ENCODE measurements around the gene IRAK3. TPM values are rescaled to one million over a fixed set of nuclear protein-coding genes. Genes with fewer than 3 reads are reported as not detected.
A peak's percentile ranks its signal among the peaks of the same experiment; 100 is the strongest.
"Not testable (repeated sequence)": the region's sequence is repeated elsewhere in the genome, so short reads cannot be mapped to it uniquely, and the experiment has no call there.

IRAK3 gene
- total and polyA plus RNA-seq, 5 experiments from 2014 or later = 0.03 to 0.26 (median 0.10) TPM; not detected in 1

- no peak for DNase-seq
- peaks cover 38 to 77% (median 72%) of the 10 kb centered on the region in 4 donors for H3K4me1 Mint-ChIP-seq
- H3K36me3 Mint-ChIP-seq = peaks cover 11 to 57% (median 27%) of the 10 kb centered on the region in 3 donors
- POLR2A ChIA-PET = interaction anchor here (1.7 to 2.4 kb wide), 2 partner anchors 10 to 28 kb away, joined by 7 to 11 read pairs; partner anchors contain the start of genes LLPH and TMBIM4
- no peak for ATAC-seq
- no peaks in the 10 kb centered on the region for H3K27me3 Mint-ChIP-seq
- peaks cover 0 to 2% (median 0%) of the 10 kb centered on the region in 9 donors for H3K9me3 Mint-ChIP-seq
- H3K27ac Mint-ChIP-seq = peak overlapping the region in 1 of 10 donors; percentile 13
- H3K4me3 Mint-ChIP-seq = no peak overlapping the region
Observed at GRCh38 chr12:66159123-66159522, 29.9 kb upstream of the IRAK3 start.

- no peak for DNase-seq
- peaks cover 0 to 12% (median 4%) of the 10 kb centered on the region in 9 donors for H3K9me3 Mint-ChIP-seq
- no peak overlapping the region for H3K4me3 Mint-ChIP-seq
- no peak for ATAC-seq
- peaks cover 41 to 84% (median 72%) of the 10 kb centered on the region in 4 donors for H3K4me1 Mint-ChIP-seq
- H3K36me3 Mint-ChIP-seq = peaks cover 24 to 66% (median 42%) of the 10 kb centered on the region in 3 donors
- no peaks in the 10 kb centered on the region for H3K27me3 Mint-ChIP-seq
- POLR2A ChIA-PET = interaction anchor here (0.9 to 1.7 kb wide), 2 partner anchors 9 to 30 kb away, joined by 4 to 7 read pairs; partner anchors contain the start of genes LLPH and TMBIM4
- peak overlapping the region in 1 of 10 donors; percentile 80 for H3K27ac Mint-ChIP-seq
Observed at GRCh38 chr12:66160704-66161103, 28.3 kb upstream of the IRAK3 start.

- H3K27me3 Mint-ChIP-seq = no peaks in the 10 kb centered on the region
- peaks cover 38 to 80% (median 53%) of the 10 kb centered on the region in 3 donors for H3K36me3 Mint-ChIP-seq
- ATAC-seq (no peak), DNase-seq (no peak)
- POLR2A ChIA-PET = no interaction called here
- H3K27ac Mint-ChIP-seq = peak overlapping the region in 2 of 10 donors; percentile 16 to 72
- peaks cover 32 to 84% (median 68%) of the 10 kb centered on the region in 4 donors for H3K4me1 Mint-ChIP-seq
- H3K9me3 Mint-ChIP-seq = peaks cover 0 to 18% (median 5%) of the 10 kb centered on the region in 9 donors
- H3K4me3 Mint-ChIP-seq = peak overlapping the region in 2 of 10 donors; percentile 3
Observed at GRCh38 chr12:66162701-66163100, 26.3 kb upstream of the IRAK3 start.

- peak overlapping the region in 3 of 10 donors; percentile 3 to 36 (median 3) for H3K4me3 Mint-ChIP-seq
- H3K27me3 Mint-ChIP-seq = no peaks in the 10 kb centered on the region
- H3K36me3 Mint-ChIP-seq = peaks cover 38 to 78% (median 54%) of the 10 kb centered on the region in 3 donors
- peaks cover 0 to 18% (median 5%) of the 10 kb centered on the region in 9 donors for H3K9me3 Mint-ChIP-seq
- peak overlapping the region in 4 of 10 donors; percentile 13 to 72 (median 60) for H3K27ac Mint-ChIP-seq
- POLR2A ChIA-PET = no interaction called here
- no peak for ATAC-seq
- no peak for DNase-seq
- peaks cover 34 to 87% (median 71%) of the 10 kb centered on the region in 4 donors for H3K4me1 Mint-ChIP-seq
Observed at GRCh38 chr12:66163289-66163688, 25.7 kb upstream of the IRAK3 start.

- POLR2A ChIA-PET = no interaction called here
- peak overlapping the region in 4 of 10 donors; percentile 0 to 22 (median 12) for H3K4me3 Mint-ChIP-seq
Observed at GRCh38 chr12:66164349-66164821, 24.6 kb upstream of the IRAK3 start.

GRCh38 chr12:66165141-66165540 is 23.9 kb upstream of the IRAK3 start:
- Mint-ChIP-seq H3K27ac (peak overlapping the region in 3 of 10 donors; percentile 4 to 38 (median 25)), H3K36me3 (peaks cover 30 to 63% (median 48%) of the 10 kb centered on the region in 3 donors), H3K4me1 (peaks cover 36 to 82% (median 66%) of the 10 kb centered on the region in 4 donors), H3K27me3 (no peaks in the 10 kb centered on the region), H3K4me3 (peak overlapping the region in 1 of 10 donors; percentile 37), H3K9me3 (peaks cover 0 to 18% (median 5%) of the 10 kb centered on the region in 9 donors)
- no peak for ATAC-seq
- POLR2A ChIA-PET = no interaction called here
- DNase-seq = no peak

More at GRCh38 chr12:66164349-66164821, 24.6 kb upstream of the IRAK3 start:
- Mint-ChIP-seq H3K4me1 (peaks cover 40 to 87% (median 71%) of the 10 kb centered on the region in 4 donors), H3K9me3 (peaks cover 0 to 18% (median 5%) of the 10 kb centered on the region in 9 donors), H3K27ac (peak overlapping the region in 5 of 10 donors; percentile 17 to 80 (median 51)), H3K27me3 (no peaks in the 10 kb centered on the region), H3K36me3 (peaks cover 38 to 70% (median 56%) of the 10 kb centered on the region in 3 donors)
- DNase-seq (no peak), ATAC-seq (no peak)

GRCh38 chr12:66166561-66166960 is 22.5 kb upstream of the IRAK3 start:
- peaks cover 0 to 18% (median 5%) of the 10 kb centered on the region in 9 donors for H3K9me3 Mint-ChIP-seq
- no peaks in the 10 kb centered on the region for H3K27me3 Mint-ChIP-seq
- peaks cover 28 to 51% (median 38%) of the 10 kb centered on the region in 3 donors for H3K36me3 Mint-ChIP-seq
- peaks cover 36 to 76% (median 71%) of the 10 kb centered on the region in 4 donors for H3K4me1 Mint-ChIP-seq
- POLR2A ChIA-PET = interaction anchor here (1.1 kb wide), 1 partner anchor 36 kb away, joined by 3 read pairs; the partner anchor contains the start of gene LLPH
- peak overlapping the region in 2 of 10 donors; percentile 83 to 98 for H3K27ac Mint-ChIP-seq
- ATAC-seq = no peak
- H3K4me3 Mint-ChIP-seq = peak overlapping the region in 3 of 10 donors; percentile 7 to 96 (median 93)
- DNase-seq = no peak

GRCh38 chr12:66168410-66168809 is 20.6 kb upstream of the IRAK3 start:
- peak overlapping the region; percentile 93 to 98 (median 96) for H3K4me3 Mint-ChIP-seq
- POLR2A ChIA-PET = interaction anchor here (0.8 to 2.9 kb wide), 6 partner anchors 10 to 1101 kb away, joined by 4 to 59 read pairs (median 12); partner anchors contain the start of genes CAND1, HELB, IRAK3 and LLPH

GRCh38 chr12:66169221-66170170 is 19.5 kb upstream of the IRAK3 start, which contains the start of gene TMBIM4:
Gene TMBIM4, minus strand, starts transcription at chr12:66169996. Its CDS starts 45 bp downstream, at chr12:66169951.
- H3K27me3 Mint-ChIP-seq = peaks cover 0 to 2% (median 0%) of the 10 kb centered on the region in 5 donors
- peaks cover 0 to 16% (median 5%) of the 10 kb centered on the region in 9 donors for H3K9me3 Mint-ChIP-seq
- peak within 1 kb of the TSS; percentile 94 to 99 (median 98) for H3K27ac Mint-ChIP-seq
- H3K4me1 Mint-ChIP-seq = peaks cover 19 to 51% (median 45%) of the 10 kb centered on the region in 4 donors
- POLR2A ChIA-PET = interaction anchor here (0.6 to 2.9 kb wide), 13 partner anchors 8 to 1136 kb away, joined by 3 to 59 read pairs (median 4); partner anchors contain the start of genes CAND1, HELB, IRAK3 and LLPH
- peak within 1 kb of the TSS; percentile 93 to 98 (median 96) for H3K4me3 Mint-ChIP-seq
- ATAC-seq (peak; percentile 79 to 82), DNase-seq (peak; percentile 72 to 92 (median 82))
- H3K36me3 Mint-ChIP-seq = peaks cover 24 to 36% (median 29%) of the 10 kb centered on the region in 3 donors

More at GRCh38 chr12:66168410-66168809, 20.6 kb upstream of the IRAK3 start:
- DNase-seq (no peak), ATAC-seq (no peak)
- H3K9me3 Mint-ChIP-seq = peaks cover 0 to 18% (median 5%) of the 10 kb centered on the region in 9 donors
- peaks cover 28 to 62% (median 56%) of the 10 kb centered on the region in 4 donors for H3K4me1 Mint-ChIP-seq
- H3K36me3 Mint-ChIP-seq = peaks cover 28 to 43% (median 37%) of the 10 kb centered on the region in 3 donors
- peaks cover 0 to 2% (median 0%) of the 10 kb centered on the region in 5 donors for H3K27me3 Mint-ChIP-seq
- peak overlapping the region; percentile 89 to 99 (median 97) for H3K27ac Mint-ChIP-seq

GRCh38 chr12:66170606-66171005 is 18.4 kb upstream of the IRAK3 start:
- H3K36me3 Mint-ChIP-seq = peaks cover 15 to 25% (median 19%) of the 10 kb centered on the region in 3 donors
- POLR2A ChIA-PET = interaction anchor here (0.7 to 2.9 kb wide), 4 partner anchors 29 to 1135 kb away, joined by 4 to 59 read pairs (median 9); partner anchors contain the start of genes CAND1 and LLPH
- DNase-seq = peak in 1 of 10 donors; percentile 1
- no peak for ATAC-seq
- peaks cover 0 to 10% (median 2%) of the 10 kb centered on the region in 9 donors for H3K9me3 Mint-ChIP-seq
- peaks cover 0 to 6% (median 5%) of the 10 kb centered on the region in 5 donors for H3K27me3 Mint-ChIP-seq
- H3K4me1 Mint-ChIP-seq = peaks cover 14 to 40% (median 39%) of the 10 kb centered on the region in 4 donors
- H3K4me3 Mint-ChIP-seq = peak overlapping the region; percentile 93 to 98 (median 96)
- peak overlapping the region; percentile 94 to 99 (median 98) for H3K27ac Mint-ChIP-seq

- H3K27ac Mint-ChIP-seq, POLR2A ChIA-PET, H3K4me1 Mint-ChIP-seq, H3K36me3 Mint-ChIP-seq, H3K4me3 Mint-ChIP-seq, H3K9me3 Mint-ChIP-seq, ATAC-seq: not testable (repeated sequence)
- H3K27me3 Mint-ChIP-seq = peaks cover 0 to 15% (median 13%) of the 10 kb centered on the region in 5 donors
- DNase-seq = peak in 1 of 10 donors; percentile 58
Observed at GRCh38 chr12:66174391-66175325, 14.4 kb upstream of the IRAK3 start.

All from naive thymus-derived CD8-positive, alpha-beta T cell (primary cell).